Mesenteric fat pad (tissue), 1 donor: ENCODE results near the gene CACNG7. TPM values are rescaled to one million over a fixed set of nuclear protein-coding genes. Genes with fewer than 3 reads are reported as not detected.

Experiments used
- DNase-seq: peaks from one replicate; pipeline ENCODE4 v3.0.0-alpha.2; 2020; ENCODE audit warnings: low spot score
- total RNA-seq: library from RNA; stranded (reverse); fragmentation: NEBNext Ultra II Directional; extraction: Animal tissue kit (Norgen Biotek cat#: 25700); gene quantifications from one replicate; pipeline ENCODE4 v1.2.1, GENCODE V29; 2021
- donor health status: DM: yes; HTN: yes; CAD: no.

CACNG7 gene
- total RNA-seq, 1 donor from 2014 or later: not detected

DNA sequence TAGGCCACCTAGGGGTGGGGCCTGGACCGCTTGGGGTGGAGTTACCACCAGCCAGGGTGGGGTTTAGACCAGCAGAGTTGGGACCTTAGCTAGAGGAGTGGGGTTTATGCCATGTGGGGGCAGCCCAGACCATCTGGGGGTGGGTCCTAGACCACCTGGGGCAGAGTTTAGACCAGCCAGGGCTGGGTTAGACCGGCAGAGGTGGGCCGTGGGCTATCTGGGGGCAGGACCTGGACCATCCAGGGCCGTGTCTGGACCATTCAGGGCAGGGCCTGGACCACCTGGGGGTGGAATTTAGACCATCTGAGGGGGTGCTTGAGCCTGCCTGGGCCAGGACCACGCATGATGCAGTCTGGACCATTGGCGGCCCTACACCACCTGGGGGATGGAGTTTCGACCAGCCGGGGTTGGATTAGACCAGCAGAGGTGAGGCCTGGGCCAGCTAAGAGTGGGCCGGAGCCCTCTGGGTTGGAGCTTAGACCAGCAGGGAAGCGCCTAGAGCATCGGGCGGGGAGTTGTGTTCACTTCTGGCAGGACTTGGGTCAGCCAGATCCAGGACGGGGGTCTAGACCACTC, 72.4 kb downstream of the CACNG7 start:
- no peak for DNase-seq

DNA sequence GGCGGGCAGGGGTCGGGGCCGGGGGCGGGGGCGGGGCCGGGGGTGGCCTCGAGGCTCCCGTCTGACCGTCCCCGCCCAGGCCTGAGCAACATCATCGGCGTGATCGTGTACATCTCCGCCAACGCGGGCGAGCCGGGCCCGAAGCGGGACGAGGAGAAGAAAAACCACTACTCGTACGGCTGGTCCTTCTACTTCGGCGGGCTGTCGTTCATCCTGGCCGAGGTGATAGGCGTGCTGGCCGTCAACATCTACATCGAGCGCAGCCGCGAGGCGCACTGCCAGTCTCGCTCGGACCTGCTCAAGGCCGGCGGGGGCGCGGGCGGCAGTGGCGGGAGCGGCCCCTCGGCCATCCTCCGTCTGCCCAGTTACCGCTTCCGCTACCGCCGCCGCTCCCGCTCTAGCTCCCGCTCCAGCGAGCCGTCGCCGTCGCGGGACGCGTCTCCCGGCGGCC, 72.9 kb downstream of the CACNG7 start:
- DNase-seq: no peak

DNA sequence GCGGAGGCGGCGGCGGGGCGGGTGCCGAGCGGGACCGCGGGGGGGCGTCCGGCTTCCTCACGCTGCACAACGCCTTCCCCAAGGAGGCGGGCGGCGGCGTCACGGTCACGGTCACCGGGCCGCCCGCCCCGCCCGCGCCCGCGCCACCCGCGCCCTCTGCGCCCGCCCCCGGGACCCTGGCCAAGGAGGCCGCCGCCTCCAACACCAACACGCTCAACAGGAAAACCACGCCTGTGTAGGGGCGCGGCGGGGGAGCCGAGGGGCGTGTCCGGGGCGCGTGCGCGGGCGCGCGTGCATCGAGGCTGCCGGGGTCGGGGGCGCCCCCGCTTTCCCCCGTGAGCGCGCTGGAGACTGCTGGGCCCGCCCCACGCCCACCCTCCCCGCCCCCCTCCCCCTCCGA, 73.5 kb downstream of the CACNG7 start:
- no peak for DNase-seq

DNA sequence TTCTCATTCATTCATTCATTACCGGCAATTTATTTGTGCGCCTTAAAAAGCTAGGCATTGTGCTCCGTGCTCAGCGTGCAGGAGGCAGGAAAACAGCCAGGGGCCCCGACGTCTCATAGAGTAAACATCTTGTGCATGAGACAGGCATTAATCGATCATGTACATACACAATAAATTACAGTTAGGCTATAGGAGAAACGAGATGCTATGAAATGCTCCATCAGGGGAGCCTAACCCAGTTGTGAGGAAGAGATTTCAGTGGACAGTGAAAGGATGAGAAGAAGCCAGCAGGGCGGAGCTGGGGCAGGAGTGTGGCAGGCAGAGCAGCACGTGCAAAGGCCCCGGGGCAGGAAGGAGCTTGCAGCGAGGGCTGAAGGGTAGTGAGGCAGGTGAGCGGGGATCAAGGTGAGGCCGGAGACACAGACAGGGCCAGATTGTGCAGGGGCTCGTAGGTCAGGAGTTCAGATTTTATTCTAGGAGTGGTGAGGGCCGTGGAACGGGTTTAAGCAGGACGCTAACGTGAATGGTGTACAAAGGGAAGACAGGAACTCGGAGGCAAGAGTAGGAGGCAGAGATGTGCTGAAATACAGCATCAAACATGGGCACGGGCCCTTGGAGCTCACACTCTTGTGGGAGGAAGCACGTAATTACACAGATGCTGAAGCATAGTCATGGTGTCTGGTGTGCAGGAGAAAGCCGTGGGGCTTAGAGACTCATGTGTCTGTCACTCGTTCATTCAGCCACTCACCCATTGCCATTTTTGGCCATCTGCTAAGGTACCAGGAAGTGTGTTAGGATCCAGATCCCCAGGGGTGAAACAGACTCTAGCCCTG, 74.6 kb downstream of the CACNG7 start:
- DNase-seq: no peak

DNA sequence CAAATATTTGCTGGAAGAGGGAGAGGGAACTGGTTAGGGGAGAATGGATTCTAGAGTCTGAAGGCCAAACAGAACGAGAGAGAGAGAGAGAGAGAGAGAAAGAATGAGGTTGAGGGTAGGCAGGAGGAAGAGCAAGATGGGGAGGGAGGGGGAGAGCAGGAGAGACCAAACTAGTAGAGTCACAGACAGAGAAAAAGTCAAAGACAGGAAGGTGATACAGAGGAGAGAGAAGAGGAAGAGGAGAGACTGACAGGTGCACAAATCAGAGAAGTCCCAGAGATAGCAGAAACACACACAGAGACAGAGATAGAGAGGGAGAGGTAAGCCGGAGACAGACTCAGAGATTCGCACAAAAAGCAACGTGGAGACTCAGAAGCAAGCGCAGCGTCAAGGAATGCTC, 76.8 kb downstream of the CACNG7 start:
- DNase-seq: no peak

DNA sequence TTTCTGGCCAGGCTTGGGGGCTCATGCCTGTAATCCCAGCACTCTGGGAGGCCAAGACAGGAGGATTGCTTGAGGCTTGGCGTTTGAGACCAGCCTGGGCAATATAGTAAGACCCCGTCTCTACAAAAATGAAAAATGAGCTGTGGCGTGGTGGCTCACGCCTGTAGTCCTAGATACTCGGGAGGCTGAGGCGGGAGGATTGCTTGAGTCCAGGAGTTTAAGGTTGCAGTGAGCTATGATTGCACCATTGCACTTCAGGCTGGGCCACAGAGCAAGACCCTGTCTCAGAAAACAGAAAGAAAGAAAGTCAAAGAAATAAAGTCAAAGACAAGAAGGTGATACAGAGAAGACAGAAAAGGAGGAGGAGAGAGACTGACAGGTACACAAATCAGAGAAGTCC, 79.9 kb downstream of the CACNG7 start:
- no peak for DNase-seq

DNA sequence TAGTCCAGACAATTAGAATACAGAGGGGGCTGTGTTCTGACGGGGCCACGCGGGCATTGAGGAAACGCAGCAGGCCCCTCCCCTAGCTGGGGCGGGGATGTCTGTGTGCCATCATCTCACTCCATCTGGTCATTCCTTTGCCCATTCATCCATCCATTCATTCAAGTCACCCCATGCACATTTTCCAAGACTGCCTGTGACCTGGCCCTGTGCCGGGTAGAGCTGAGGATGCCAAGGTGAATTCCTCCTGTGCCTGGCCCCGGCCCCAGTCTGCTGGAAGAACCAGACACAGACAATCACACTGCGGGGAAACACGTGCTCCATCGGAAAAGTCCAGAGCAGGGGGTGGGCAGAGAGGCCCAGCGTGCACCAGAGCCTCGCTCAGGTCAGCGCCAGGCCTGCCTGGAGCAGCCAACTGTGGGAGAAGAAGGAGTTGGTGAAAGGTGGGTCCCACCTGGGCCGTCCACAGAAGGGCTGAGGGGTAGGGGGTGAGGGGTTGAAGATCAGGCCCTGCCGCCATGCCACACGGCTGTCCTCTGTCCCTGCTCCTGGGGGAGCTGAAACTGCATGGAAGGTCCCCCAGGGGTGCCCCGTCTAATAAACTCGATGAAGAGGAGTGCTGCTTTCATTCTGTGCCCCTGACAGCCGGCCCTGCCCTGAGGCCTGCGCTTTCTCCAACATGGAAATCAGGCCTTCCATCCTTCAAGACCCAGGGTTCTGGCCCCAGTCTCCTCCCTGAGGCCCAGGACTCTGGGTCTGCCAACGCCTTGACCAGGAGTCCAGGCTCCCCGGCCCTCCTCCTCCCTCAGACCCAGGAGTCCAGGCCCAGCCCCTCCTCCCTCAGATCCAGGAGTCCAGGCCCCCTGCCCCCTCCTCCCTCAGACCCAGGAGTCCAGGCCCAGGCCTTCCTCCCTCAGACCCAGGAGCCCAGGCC, 80.8 kb downstream of the CACNG7 start:
- no peak for DNase-seq

DNA sequence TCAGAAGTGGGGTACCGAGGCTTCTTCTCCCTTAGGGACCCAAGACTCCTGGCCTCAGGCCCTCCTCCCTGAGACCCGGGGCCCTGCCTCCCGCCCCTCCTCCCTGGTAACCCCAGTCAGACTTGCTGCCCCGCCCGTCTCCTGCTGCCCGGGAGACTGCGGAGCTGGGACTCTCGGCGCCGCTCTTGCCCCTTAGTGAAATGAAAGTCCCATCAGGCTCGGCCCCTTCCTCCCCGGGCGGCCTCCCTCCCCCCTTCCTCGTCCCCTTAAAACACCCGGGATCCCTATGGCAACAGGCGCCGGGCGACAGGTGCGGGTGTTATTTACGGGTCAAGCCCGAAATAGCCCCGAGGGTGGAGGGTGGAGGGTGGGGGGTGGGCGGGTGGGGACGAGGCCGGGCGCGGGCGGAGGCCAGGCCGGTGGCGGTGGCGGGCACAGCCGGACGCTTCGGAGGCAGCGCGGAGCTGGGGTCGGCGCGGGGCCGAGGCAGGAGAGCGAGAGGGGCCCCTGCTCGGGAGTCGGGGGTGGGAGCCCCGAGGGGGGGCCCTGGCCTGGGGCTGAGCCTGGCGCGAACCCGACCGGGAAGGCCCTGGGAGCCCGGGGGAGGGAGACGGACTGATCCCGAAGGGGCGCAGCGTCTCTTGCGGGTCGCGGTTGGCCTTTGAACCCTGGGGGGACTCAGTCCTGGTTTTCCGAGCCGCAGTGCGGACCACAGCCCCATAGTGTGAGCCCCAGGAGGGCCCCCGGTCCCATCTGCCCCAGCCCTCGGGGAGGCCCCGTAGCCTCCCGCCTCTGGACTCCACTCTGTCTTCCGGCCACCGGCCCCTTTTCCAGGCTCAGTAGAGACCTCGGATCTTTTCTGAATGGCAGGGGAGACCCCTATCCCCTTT, 82.4 kb downstream of the CACNG7 start, which contains the start of gene CACNG6:
Gene CACNG6 (plus strand): TSS at position 414 of the 890 bp plus-strand sequence. CDS start 1,241 bp downstream, outside the sequence.
- no peak for DNase-seq

DNA sequence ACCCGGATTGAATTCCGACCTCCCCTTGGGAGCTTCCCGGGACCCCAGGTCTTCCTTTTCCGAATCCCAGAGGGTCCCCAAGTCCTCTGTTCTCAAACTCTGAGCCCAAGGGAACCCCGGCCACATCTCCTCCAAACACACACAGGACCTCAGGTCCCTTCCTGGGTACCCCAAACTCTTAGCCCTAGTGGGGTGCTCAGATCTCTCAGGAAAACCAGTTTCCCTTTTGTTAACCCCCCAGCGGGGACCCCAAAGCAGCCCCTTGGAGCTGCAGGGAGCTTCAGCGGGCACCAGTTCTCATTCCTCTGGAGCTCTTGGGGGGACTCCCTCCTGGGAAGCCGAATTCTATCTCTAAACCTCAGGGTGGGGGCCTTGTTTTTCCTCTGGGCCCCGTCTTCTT, 83.1 kb downstream of the CACNG7 start:
- DNase-seq: no peak

DNA sequence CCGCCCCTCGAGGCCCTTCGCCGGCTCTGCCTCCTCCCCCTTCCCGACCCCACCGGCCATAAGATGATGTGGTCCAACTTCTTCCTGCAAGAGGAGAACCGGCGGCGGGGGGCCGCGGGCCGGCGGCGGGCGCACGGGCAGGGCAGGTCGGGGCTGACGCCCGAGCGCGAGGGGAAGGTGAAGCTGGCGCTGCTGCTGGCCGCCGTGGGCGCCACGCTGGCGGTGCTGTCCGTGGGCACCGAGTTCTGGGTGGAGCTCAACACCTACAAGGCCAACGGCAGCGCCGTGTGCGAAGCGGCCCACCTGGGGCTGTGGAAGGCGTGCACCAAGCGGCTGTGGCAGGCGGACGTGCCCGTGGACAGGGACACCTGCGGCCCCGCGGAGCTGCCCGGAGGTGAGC, 83.7 kb downstream of the CACNG7 start:
- DNase-seq: no peak

DNA sequence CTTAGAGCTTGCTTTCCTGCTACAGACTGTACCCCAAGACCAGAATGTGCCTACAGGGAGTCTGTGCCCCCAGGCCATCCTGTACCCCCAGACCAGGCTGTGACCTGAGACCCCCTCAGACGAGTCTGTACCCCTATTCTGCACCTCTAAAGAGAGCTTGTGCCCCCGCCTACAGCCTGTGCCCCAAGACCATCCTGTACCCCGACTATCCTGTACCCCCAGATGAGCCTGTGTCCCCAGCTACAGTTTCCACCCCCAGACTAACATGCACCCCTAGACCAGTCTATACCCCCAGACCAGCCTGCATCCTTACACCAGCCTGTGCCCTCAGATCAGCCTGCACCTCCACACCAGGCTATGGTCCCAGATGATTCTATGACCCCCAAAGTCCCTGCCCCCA, 84.4 kb downstream of the CACNG7 start:
- DNase-seq: no peak

Other genes starting within 250 kb of the CACNG7 start
- gene NLRP12, start 85.0 kb upstream of the CACNG7 start, total RNA-seq: 4.4 TPM
- 270 TPM for gene MYADM, start 41.4 kb upstream of the CACNG7 start, total RNA-seq
- not detected for gene PRKCG, start 27.1 kb upstream of the CACNG7 start, total RNA-seq
- not detected for gene CACNG8, start 53.7 kb downstream of the CACNG7 start, total RNA-seq
- not detected for gene CACNG6, start 82.4 kb downstream of the CACNG7 start, total RNA-seq
- not detected for gene VSTM1, start 154.6 kb downstream of the CACNG7 start, total RNA-seq
- not detected for gene TARM1, start 172.1 kb downstream of the CACNG7 start, total RNA-seq
- 6.6 TPM for gene OSCAR, start 191.5 kb downstream of the CACNG7 start, total RNA-seq
- 113 TPM for gene NDUFA3, start 193.6 kb downstream of the CACNG7 start, total RNA-seq
- 16.7 TPM for gene TFPT, start 206.4 kb downstream of the CACNG7 start, total RNA-seq
- 45.5 TPM for gene PRPF31, start 206.5 kb downstream of the CACNG7 start, total RNA-seq
- gene CNOT3, start 228.5 kb downstream of the CACNG7 start, total RNA-seq: 31.5 TPM